AG09319 (cell line): Measurements from ENCODE around the gene SULT6B1.

Experiments used
- DNase-seq: peaks from one replicate; pipeline ENCODE4 v3.0.0-alpha.2; 2010; ENCODE audit warnings: low read depth; ENCODE audit errors: extremely low read depth
- TF ChIP-seq, protein P1 (sequence below): IDR thresholded peaks from 2 replicates; pipeline ENCODE4 v1.5.1; 2011; ENCODE audit warnings: low read depth, mild to moderate bottlenecking, inconsistent platforms, low read length, moderate library complexity

SULT6B1 gene

DNA sequence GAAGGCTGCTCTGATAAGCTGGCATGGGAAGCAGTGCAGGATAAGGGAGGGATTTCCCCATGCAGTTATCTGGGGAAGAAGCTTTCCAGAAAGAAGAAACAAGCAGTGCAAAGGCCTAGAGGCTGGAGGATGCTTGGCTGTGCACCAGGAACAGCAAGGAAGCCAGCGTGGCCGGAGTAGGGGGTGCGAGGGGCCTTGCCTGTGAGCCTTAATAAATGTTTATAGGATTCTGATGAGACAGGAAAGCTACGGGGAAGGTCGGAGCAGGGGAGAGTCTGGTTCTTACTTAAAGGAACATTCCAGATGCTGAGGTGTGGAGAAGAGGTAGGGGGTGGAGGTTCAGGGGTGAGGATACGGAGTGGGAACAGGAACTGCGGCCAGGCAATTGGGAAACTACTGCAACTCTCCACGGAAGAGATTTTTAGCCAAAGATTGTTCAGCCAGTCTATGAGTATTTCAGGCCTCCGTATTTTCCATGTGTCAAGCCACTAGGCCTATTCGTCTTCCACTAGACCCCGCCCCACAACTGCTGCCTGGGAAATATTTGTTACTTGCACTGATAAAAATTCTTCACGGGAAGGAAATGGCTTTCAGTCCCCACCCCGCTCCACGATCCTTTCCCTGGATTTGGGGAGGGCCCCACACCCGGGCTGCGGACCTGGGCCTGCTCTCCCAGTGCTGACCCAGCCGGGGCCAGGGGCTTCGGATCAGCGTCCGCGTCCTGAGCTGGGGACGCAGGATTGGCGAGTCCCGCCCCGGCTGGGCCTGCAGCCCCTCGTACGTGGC lies 32.2 kb downstream of the SULT6B1 start:
- TF ChIP-seq, protein P1, sequence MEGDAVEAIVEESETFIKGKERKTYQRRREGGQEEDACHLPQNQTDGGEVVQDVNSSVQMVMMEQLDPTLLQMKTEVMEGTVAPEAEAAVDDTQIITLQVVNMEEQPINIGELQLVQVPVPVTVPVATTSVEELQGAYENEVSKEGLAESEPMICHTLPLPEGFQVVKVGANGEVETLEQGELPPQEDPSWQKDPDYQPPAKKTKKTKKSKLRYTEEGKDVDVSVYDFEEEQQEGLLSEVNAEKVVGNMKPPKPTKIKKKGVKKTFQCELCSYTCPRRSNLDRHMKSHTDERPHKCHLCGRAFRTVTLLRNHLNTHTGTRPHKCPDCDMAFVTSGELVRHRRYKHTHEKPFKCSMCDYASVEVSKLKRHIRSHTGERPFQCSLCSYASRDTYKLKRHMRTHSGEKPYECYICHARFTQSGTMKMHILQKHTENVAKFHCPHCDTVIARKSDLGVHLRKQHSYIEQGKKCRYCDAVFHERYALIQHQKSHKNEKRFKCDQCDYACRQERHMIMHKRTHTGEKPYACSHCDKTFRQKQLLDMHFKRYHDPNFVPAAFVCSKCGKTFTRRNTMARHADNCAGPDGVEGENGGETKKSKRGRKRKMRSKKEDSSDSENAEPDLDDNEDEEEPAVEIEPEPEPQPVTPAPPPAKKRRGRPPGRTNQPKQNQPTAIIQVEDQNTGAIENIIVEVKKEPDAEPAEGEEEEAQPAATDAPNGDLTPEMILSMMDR: no peak
- no peak for DNase-seq

DNA sequence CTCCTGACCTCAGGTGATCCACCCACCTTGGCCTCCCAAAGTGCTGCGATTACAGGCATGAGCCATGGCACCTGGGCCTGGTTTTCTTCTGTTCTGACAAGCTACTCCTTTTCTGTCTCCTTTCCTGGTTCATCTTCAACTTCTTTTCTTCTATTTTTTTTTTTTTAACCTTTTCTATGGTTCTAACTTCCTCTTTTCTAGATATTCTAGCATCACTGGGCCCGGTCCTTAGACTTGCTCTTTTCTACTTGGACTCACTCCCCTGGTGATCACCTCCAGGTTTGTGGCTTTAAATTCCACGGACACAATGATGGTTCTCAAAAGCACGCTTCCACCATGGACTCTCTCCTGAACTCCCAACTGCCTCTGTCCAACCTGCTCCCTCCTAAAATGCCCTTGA lies 33.7 kb downstream of the SULT6B1 start:
- TF ChIP-seq, protein P1: no peak

DNA sequence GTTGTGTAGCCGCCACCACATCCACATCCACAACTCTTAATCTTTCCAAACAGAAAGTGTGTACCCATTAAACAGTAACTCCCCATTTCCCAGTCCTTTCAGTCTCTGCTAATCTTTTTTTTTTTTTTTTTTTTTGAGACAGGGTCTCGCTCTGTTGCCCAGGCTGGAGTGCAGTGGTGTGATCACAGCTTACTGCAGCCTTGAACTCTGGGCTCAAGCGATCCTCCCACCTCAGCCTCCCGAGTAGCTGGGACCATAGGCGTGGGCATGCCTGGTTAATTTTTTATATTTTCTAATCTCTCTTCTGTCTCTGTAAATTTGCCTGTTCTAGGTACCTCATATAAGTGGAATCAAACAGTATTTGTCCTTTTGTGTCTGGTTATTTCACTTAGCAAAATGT lies 35.2 kb downstream of the SULT6B1 start:
- DNase-seq: no peak
- TF ChIP-seq, protein P1: no peak

More for the DNA sequence above, 33.7 kb downstream of the SULT6B1 start:
- no peak for DNase-seq

DNA sequence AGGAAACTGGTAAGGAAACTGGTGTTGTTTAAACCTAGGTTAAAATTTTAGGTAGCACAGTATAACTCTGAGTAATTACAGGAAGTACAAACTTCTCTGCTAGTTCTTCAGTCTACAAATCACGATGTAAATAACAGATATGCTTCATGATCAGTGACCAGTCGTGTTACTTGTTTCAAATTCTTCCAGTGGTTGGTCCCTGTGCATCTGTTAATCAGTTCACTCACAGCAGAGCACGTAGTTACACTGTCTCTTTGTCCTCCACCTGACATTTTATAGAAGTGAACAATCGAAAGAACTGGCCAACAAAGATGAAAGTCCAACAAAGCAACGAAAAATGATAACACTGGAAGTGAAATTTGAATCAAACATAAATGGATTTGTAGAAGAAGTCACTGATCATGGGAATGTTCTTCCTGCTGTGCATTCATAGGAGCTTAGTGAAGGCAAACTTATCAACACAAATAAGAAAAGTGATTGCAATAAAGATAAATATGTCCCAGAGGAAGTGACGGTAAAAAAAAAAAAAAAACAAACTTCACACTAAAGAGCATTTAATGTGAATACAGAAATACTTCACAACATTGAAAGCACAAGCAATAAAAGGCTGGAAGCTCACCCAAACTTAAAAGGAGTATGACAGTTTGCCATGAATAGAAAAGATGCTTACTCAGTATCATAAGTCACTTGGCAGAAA lies 38.7 kb downstream of the SULT6B1 start:
- TF ChIP-seq, protein P1: no peak
- no peak for DNase-seq

DNA sequence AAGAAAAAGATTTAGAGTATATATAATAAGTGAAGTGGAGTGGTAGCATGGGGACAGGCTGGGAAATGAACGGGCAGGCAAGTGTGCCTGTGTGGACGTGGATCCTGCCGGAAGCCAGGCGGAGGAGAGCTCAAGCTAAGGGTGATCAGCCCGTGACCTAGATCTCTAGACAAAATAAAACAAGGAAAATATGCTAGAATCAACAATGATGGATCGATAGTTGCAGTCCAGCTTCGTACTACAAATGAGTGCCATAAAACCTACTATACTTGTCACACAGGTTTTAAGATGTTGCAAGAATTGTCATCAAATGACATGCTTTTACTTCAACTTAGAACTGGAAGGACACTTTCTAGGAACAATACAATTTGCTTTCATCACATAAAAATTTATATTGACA lies 40.1 kb downstream of the SULT6B1 start:
- no peak for DNase-seq
- TF ChIP-seq, protein P1: no peak

DNA sequence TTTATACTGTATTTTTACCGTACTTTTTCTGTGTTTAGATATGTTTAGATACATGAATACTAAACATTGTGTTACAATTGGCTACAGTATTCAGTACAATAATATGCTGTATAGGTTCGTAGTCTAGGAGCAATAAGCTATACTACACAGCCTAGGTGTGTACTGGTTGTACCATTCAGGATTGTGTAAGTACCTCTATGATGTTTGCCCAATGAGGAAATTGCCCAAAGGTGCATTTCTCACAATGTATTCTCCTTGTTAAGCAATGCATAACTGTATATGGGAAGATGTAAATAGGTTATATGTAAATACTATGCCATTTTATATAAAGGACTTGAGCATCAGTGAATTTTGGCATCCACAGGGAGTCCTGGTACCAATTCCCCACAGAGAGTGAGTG lies 42.4 kb downstream of the SULT6B1 start:
- DNase-seq: no peak
- TF ChIP-seq, protein P1: no peak

DNA sequence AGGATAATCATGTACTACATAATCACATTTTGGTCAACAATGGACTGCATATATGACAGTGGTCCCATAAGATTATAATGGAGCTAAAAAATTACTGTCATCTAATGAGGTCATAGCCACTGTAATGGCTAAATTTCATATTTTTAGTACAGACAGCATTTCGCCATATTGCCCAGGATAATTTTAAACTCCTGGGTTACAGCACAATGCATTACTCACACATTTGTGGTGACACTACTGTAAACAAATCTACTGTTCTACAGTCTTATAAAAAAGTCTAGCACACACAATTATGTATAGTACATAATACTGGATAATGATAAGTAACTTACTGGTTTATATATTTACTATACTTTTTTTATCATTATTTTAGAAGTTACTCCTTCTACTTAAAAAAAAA lies 44.5 kb downstream of the SULT6B1 start:
- DNase-seq: no peak
- TF ChIP-seq, protein P1: no peak
